Astrocyte (in vitro differentiated cells and primary cell): Measurements from ENCODE around the gene LRPAP1. TPM values are rescaled to one million over a fixed set of nuclear protein-coding genes. Genes with fewer than 3 reads are reported as not detected.

Experiments used
- DNase-seq: peaks from one replicate; pipeline ENCODE4 v3.0.0-alpha.2; 2010; ENCODE audit warnings: low read depth
- FAIRE-seq: peaks from 2 replicates; lab custom pipeline; 2011; peaks lifted over from hg19 to GRCh38; lab: Jason Lieb, UNC
- H2AFZ ChIP-seq: 2 replicates; pipeline ENCODE4 v1.6.0; 2012; ENCODE audit warnings: low read depth, low read length, inconsistent platforms
- H3K27ac ChIP-seq: 2 replicates; pipeline ENCODE4 v1.5.1; 2011; ENCODE audit warnings: low read depth, low read length, inconsistent platforms
- H3K27me3 ChIP-seq: 2 replicates; pipeline ENCODE4 v1.6.0; 2011; ENCODE audit warnings: low read length, inconsistent platforms; ENCODE audit not compliant: insufficient read depth
- H3K36me3 ChIP-seq: 2 replicates; pipeline ENCODE4 v1.5.1; 2011; ENCODE audit warnings: low read length, inconsistent platforms; ENCODE audit not compliant: insufficient read depth
- H3K4me1 ChIP-seq: 2 replicates; pipeline ENCODE4 v1.5.1; 2011; ENCODE audit warnings: low read length, inconsistent platforms; ENCODE audit not compliant: insufficient read depth
- H3K4me2 ChIP-seq: 2 replicates; pipeline ENCODE4 v1.6.0; 2012; ENCODE audit warnings: low read length, inconsistent platforms
- H3K4me3 ChIP-seq: 2 replicates; pipeline ENCODE4 v1.5.1; 2011; ENCODE audit warnings: low read depth, mild to moderate bottlenecking, low read length, inconsistent platforms; ENCODE audit not compliant: insufficient read depth
- H3K79me2 ChIP-seq: 2 replicates; pipeline ENCODE4 v1.6.0; 2012; ENCODE audit warnings: mild to moderate bottlenecking, low read length, inconsistent platforms; ENCODE audit not compliant: insufficient read depth
- H3K9ac ChIP-seq: 2 replicates; pipeline ENCODE4 v1.6.0; 2012; ENCODE audit warnings: mild to moderate bottlenecking, low read length, inconsistent platforms
- H3K9me3 ChIP-seq: 2 replicates; pipeline ENCODE4 v1.5.1; 2012; ENCODE audit warnings: low read depth, mild to moderate bottlenecking, low read length, inconsistent platforms; ENCODE audit not compliant: insufficient read depth
- H4K20me1 ChIP-seq: 2 replicates; pipeline ENCODE4 v1.6.0; 2012; ENCODE audit warnings: low read length, inconsistent platforms; ENCODE audit not compliant: insufficient read depth
- H3K27ac Mint-ChIP-seq: one replicate; pipeline ENCODE4 v1.8.0; 2021; ENCODE audit warnings: mild to moderate bottlenecking, mixed read lengths; ENCODE audit not compliant: unreplicated experiment
- H3K27me3 Mint-ChIP-seq: one replicate; pipeline ENCODE4 v1.8.0; 2021; ENCODE audit warnings: low read depth, mixed read lengths; ENCODE audit not compliant: unreplicated experiment
- H3K36me3 Mint-ChIP-seq: one replicate; pipeline ENCODE4 v1.8.0; 2021; ENCODE audit warnings: low read depth, mixed read lengths; ENCODE audit not compliant: unreplicated experiment
- H3K4me1 Mint-ChIP-seq: one replicate; pipeline ENCODE4 v1.8.0; 2021; ENCODE audit warnings: low read depth, mixed read lengths; ENCODE audit not compliant: unreplicated experiment
- H3K4me3 Mint-ChIP-seq: one replicate; pipeline ENCODE4 v1.8.0; 2021; ENCODE audit warnings: mild to moderate bottlenecking, moderate library complexity, mixed read lengths; ENCODE audit not compliant: unreplicated experiment
- H3K9me3 Mint-ChIP-seq: one replicate; pipeline ENCODE4 v1.8.0; 2021; ENCODE audit warnings: mild to moderate bottlenecking, mixed read lengths; ENCODE audit not compliant: unreplicated experiment
- EZH2 ChIP-seq: IDR thresholded peaks from 2 replicates; pipeline ENCODE4 v1.6.1; 2012; ENCODE audit warnings: mild to moderate bottlenecking, low read length, inconsistent platforms; ENCODE audit not compliant: insufficient read depth
- total RNA-seq: library from RNA; stranded (reverse); gene quantifications from 2 replicates; pipeline ENCODE4 v1.2.1, GENCODE V29; 2021
- TF ChIP-seq, protein P1 (sequence below): IDR thresholded peaks from 2 replicates; pipeline ENCODE4 v1.5.1; 2011; ENCODE audit warnings: low read depth, mild to moderate bottlenecking, inconsistent platforms, low read length, moderate library complexity; ENCODE audit not compliant: insufficient read depth

LRPAP1 gene
- total RNA-seq, 1 donor from 2014 or later = 191 TPM

DNA sequence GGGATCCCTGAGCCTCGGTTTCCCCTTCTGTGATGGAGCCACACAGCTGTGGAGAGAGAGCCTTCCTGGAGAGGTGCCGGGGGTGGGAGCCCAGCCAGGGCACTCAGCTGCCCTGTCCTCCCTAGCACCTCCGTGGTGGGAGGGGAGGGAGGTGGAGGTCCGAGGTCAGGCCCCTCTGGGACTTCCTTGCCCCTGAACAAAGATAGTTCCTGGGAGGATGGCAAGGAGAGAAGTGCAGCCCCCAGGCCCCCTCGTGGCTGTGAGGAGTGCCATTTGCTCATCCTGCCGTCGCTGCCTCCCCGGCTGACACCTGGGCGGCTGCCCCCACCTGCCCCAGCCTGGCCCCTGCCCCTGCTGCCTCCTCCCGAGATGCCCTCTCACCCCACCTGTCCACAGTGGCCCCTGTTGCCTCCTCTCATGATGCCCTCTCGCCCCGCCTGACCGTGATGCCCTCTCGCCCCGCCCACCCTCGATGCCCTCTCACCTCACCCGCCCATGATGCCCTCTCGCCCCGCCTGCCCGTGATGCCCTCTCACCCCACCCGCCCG lies 56.4 kb downstream of the LRPAP1 start:
- Histone ChIP-seq H4K20me1 (no peaks in the 10 kb centered on the region), H3K9ac (no peak overlapping the region), H3K36me3 (no peaks in the 10 kb centered on the region), H3K4me1 (no peaks in the 10 kb centered on the region), H3K27ac (no peak overlapping the region), H3K79me2 (no peaks in the 10 kb centered on the region), H2AFZ (no peak overlapping the region), H3K9me3 (no peaks in the 10 kb centered on the region), H3K4me3 (no peak overlapping the region), H3K4me2 (no peak overlapping the region), H3K27me3 (peaks cover 3% of the 10 kb centered on the region)
- no peak for TF ChIP-seq EZH2
- TF ChIP-seq, protein P1, sequence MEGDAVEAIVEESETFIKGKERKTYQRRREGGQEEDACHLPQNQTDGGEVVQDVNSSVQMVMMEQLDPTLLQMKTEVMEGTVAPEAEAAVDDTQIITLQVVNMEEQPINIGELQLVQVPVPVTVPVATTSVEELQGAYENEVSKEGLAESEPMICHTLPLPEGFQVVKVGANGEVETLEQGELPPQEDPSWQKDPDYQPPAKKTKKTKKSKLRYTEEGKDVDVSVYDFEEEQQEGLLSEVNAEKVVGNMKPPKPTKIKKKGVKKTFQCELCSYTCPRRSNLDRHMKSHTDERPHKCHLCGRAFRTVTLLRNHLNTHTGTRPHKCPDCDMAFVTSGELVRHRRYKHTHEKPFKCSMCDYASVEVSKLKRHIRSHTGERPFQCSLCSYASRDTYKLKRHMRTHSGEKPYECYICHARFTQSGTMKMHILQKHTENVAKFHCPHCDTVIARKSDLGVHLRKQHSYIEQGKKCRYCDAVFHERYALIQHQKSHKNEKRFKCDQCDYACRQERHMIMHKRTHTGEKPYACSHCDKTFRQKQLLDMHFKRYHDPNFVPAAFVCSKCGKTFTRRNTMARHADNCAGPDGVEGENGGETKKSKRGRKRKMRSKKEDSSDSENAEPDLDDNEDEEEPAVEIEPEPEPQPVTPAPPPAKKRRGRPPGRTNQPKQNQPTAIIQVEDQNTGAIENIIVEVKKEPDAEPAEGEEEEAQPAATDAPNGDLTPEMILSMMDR = no peak
- Mint-ChIP-seq H3K4me1 (no peaks in the 10 kb centered on the region), H3K9me3 (no peaks in the 10 kb centered on the region), H3K27me3 (peaks cover 36% of the 10 kb centered on the region), H3K4me3 (no peak overlapping the region), H3K36me3 (no peaks in the 10 kb centered on the region), H3K27ac (no peak overlapping the region)
- FAIRE-seq = no peak
- no peak for DNase-seq

DNA sequence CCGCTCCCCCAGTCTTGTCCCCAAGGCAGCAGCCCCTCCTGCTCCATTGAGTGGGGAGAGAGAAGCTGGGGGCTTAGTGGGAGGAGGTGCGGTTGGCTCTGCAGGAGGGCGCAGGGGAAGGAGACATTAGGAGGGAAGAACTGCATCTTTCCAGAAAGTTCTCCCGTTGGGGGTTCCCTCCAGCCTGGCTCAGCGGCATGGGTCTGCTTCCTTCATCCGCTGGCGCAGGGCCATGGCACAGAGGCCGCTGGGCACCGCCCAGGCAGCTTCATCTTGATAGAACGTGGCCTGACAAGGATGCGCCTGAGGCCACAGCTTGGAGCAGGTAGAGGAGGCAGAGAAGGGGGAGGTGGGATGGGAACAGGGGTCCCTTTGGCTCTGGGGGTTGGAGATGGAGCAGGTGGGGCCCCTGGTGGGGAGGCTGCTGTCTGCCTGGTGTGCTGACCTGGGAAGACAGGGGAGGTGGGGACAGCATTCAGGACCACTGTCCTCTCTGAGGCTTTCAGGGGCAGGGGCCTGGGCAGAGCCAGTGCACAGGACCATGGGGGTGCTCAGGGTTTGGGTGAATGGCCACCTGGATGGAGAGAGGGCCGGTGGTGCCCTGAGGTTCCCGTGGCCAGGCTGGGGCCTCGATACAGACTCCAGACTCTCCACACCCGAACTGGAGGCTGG lies 57.0 kb downstream of the LRPAP1 start:
- Histone ChIP-seq H3K27ac (no peak overlapping the region), H3K9ac (no peak overlapping the region), H3K36me3 (no peaks in the 10 kb centered on the region), H3K4me2 (no peak overlapping the region), H3K4me1 (no peaks in the 10 kb centered on the region), H3K9me3 (no peaks in the 10 kb centered on the region), H4K20me1 (no peaks in the 10 kb centered on the region), H2AFZ (no peak overlapping the region), H3K4me3 (no peak overlapping the region), H3K79me2 (no peaks in the 10 kb centered on the region), H3K27me3 (peaks cover 4% of the 10 kb centered on the region)
- Mint-ChIP-seq H3K4me1 (no peaks in the 10 kb centered on the region), H3K27me3 (peaks cover 40% of the 10 kb centered on the region), H3K4me3 (no peak overlapping the region), H3K36me3 (no peaks in the 10 kb centered on the region), H3K27ac (no peak overlapping the region), H3K9me3 (no peaks in the 10 kb centered on the region)
- FAIRE-seq (no peak), DNase-seq (no peak)
- no peak for TF ChIP-seq EZH2
- TF ChIP-seq, protein P1 = no peak
